Endothelial cell of umbilical vein (primary cell): ENCODE results near the gene JADE3. TPM values are rescaled to one million over a fixed set of nuclear protein-coding genes. Genes with fewer than 3 reads are reported as not detected.

Experiments used
- BruUV-seq: library from RNA; stranded (reverse); fragments of 400-500 nt; replicated peaks from 2 replicates; lab custom pipeline; 2021; lab: Mats Ljungman, UMichigan
- CTCF ChIA-PET: fragments of 300-600, 350-600 bp; sonication (Branson Sonifier 250); formaldehyde crosslinking; loops from one replicate; lab custom pipeline; 2021; ENCODE audit warnings: antibody characterized with exemption, inconsistent platforms; lab: Charles Lee
- POLR2A ChIA-PET: fragments of 300-600, 350-600 bp; sonication (Branson Sonifier 250); formaldehyde crosslinking; loops from one replicate; lab custom pipeline; 2021; ENCODE audit warnings: antibody characterized with exemption, inconsistent platforms; lab: Charles Lee
- DNase-seq: peaks from one replicate; pipeline ENCODE4 v3.0.0-alpha.2; 2011; ENCODE audit warnings: low read depth, low spot score
- FAIRE-seq: peaks from 2 replicates; lab custom pipeline; 2011; peaks lifted over from hg19 to GRCh38; lab: Jason Lieb, UNC
- H2AFZ ChIP-seq: 2 replicates; pipeline ENCODE4 v1.6.0; 2012; ENCODE audit warnings: low read depth, low read length, control low read depth, inconsistent platforms
- H3K27ac ChIP-seq: 2 replicates; pipeline ENCODE4 v1.5.1; 2011; ENCODE audit warnings: low read depth, mild to moderate bottlenecking, control low read depth, low read length, moderate library complexity; ENCODE audit not compliant: insufficient read depth
- H3K27me3 ChIP-seq, 2 experiments: 2 replicates each; pipeline versions ENCODE4 v1.6.0 to v1.6.1; 2011; ENCODE audit warnings: low read length in 2 of 2, mixed read lengths in 1 of 2; ENCODE audit not compliant: control insufficient read depth in 2 of 2, insufficient read depth in 2 of 2
- H3K36me3 ChIP-seq, 2 experiments: 2 replicates in 1 of 2; 3 replicates in 1 of 2; pipeline ENCODE4 v1.5.1; 2011; ENCODE audit warnings: low read length in 2 of 2, mild to moderate bottlenecking in 1 of 2, moderate library complexity in 1 of 2; ENCODE audit not compliant: control insufficient read depth in 2 of 2, insufficient read depth in 2 of 2; ENCODE audit errors: extremely low read depth in 1 of 2
- H3K4me1 ChIP-seq: 3 replicates; pipeline ENCODE4 v1.5.1; 2011; ENCODE audit warnings: mild to moderate bottlenecking, low read length; ENCODE audit not compliant: control insufficient read depth, insufficient read depth; ENCODE audit errors: extremely low read depth
- H3K4me2 ChIP-seq: 2 replicates; pipeline ENCODE4 v1.6.1; 2011; ENCODE audit warnings: low read length, control low read depth, mixed read lengths; ENCODE audit not compliant: insufficient read depth
- H3K4me3 ChIP-seq, 3 experiments: fragments of 200-600 bp in 1 of 3; sonication (generic), shearing (Covaris generic) in 1 of 3; replicated peaks in 1 of 3; 2 replicates each; pipeline ENCODE4 v1.5.1; 2011 to 2016; ENCODE audit warnings: control low read depth in 3 of 3, low read length in 3 of 3, mild to moderate bottlenecking in 2 of 3, inconsistent platforms in 1 of 3, low read depth in 1 of 3, moderate library complexity in 1 of 3; ENCODE audit not compliant: insufficient read depth in 1 of 3
- H3K79me2 ChIP-seq: 2 replicates; pipeline ENCODE4 v1.6.0; 2012; ENCODE audit warnings: low read length, inconsistent platforms; ENCODE audit not compliant: control insufficient read depth, insufficient read depth
- H3K9ac ChIP-seq: replicated peaks from 2 replicates; pipeline ENCODE3; 2011; ENCODE audit warnings: low read length, control low read depth; ENCODE audit not compliant: insufficient read depth; ENCODE audit errors: extremely low read depth
- H3K9me1 ChIP-seq: replicated peaks from 3 replicates; pipeline ENCODE4 v1.6.0; 2011; ENCODE audit warnings: mild to moderate bottlenecking, low read length; ENCODE audit not compliant: control insufficient read depth, insufficient read depth; ENCODE audit errors: extremely low read depth
- H3K9me3 ChIP-seq: replicated peaks from 2 replicates; pipeline ENCODE4 v1.5.1; 2012; ENCODE audit warnings: low read length, inconsistent platforms; ENCODE audit not compliant: control insufficient read depth, insufficient read depth
- H4K20me1 ChIP-seq: replicated peaks from 2 replicates; pipeline ENCODE3; 2011; ENCODE audit warnings: mild to moderate bottlenecking, low read length; ENCODE audit not compliant: control insufficient read depth, insufficient read depth; ENCODE audit errors: extremely low read depth
- CTCF ChIP-seq, 2 donors: IDR thresholded peaks; 1 replicate in 1 of 2; 2 replicates in 1 of 2; pipeline ENCODE4 v1.5.1; 2011; ENCODE audit warnings: low read length in 2 of 2, mild to moderate bottlenecking in 2 of 2, moderate library complexity in 2 of 2, control low read depth in 1 of 2, inconsistent platforms in 1 of 2, low read depth in 1 of 2; ENCODE audit not compliant: insufficient read depth in 1 of 2; ENCODE audit errors: extremely low read depth in 1 of 2
- EZH2 ChIP-seq: IDR thresholded peaks from 2 replicates; pipeline ENCODE4 v1.6.1; 2012; ENCODE audit warnings: borderline replicate concordance, low read depth, mild to moderate bottlenecking, moderate library complexity, low read length, inconsistent platforms; ENCODE audit not compliant: severe bottlenecking
- FOS ChIP-seq: IDR thresholded peaks from 2 replicates; pipeline ENCODE4 v1.6.1; 2011; ENCODE audit warnings: mild to moderate bottlenecking, low read length, moderate library complexity, borderline replicate concordance; ENCODE audit not compliant: insufficient read depth
- GATA2 ChIP-seq: IDR thresholded peaks from 2 replicates; pipeline ENCODE4 v1.7.0; 2011; ENCODE audit warnings: low read depth, mild to moderate bottlenecking, moderate library complexity, mixed read lengths, low read length; ENCODE audit not compliant: insufficient read length, insufficient read depth
- JUN ChIP-seq: IDR thresholded peaks from 2 replicates; pipeline ENCODE4 v1.6.1; 2011; ENCODE audit warnings: borderline replicate concordance, low read depth; ENCODE audit not compliant: insufficient read length, insufficient read depth
- MYC ChIP-seq: IDR thresholded peaks from one replicate; pipeline ENCODE4 v1.6.1; 2011; ENCODE audit warnings: mild to moderate bottlenecking, low read depth, low read length
- POLR2A ChIP-seq: IDR thresholded peaks from 2 replicates; pipeline ENCODE4 v1.6.1; 2012; ENCODE audit warnings: low read depth, mild to moderate bottlenecking, control low read depth, low read length
- POLR2AphosphoS5 ChIP-seq: IDR thresholded peaks from 2 replicates; pipeline ENCODE4 v1.6.1; 2012; ENCODE audit warnings: low read depth, mild to moderate bottlenecking, control low read depth, low read length, moderate library complexity; ENCODE audit not compliant: insufficient read depth
- dilution Hi-C: fragments of 300-500 bp; cut with MboI; formaldehyde crosslinking; loops from one replicate; pipeline ENCODE4 v1.15.0; 2019; ENCODE audit warnings: low sequenced_read_pairs; ENCODE audit not compliant: extremely low pct_ligation_motif_present
- intact Hi-C: fragments of 100-400 bp; cut with micrococcal nuclease; formaldehyde crosslinking; loops from one replicate; pipeline ENCODE4 v1.10.0; 2022
- polyA plus RNA-seq, 4 experiments: library from polyadenylated mRNA; depleted of rRNA in 3 of 4; stranded (reverse) in 3 of 4; unstranded in 1 of 4; fragments of >200 nt; gene quantifications; 2 replicates each; pipeline versions ENCODE4 v1.2.1 to v1.2.3, GENCODE V29; 2011 to 2012; ENCODE audit warnings: missing spikeins in 1 of 4
- total RNA-seq: library from RNA; stranded (reverse); gene quantifications from 2 replicates; pipeline ENCODE4 v1.2.3, GENCODE V29; 2021
- TF ChIP-seq, protein P1 (sequence below): IDR thresholded peaks from 2 replicates; pipeline ENCODE4 v1.6.1; 2011; ENCODE audit not compliant: insufficient read depth, insufficient read length

The JADE3 gene
- total and polyA plus RNA-seq, 2 donors (not counting 3 experiments of a cell fraction or from before 2014, with no cell fraction given) = 4.9 to 18.4 TPM

- Histone ChIP-seq H3K9ac (no peak overlapping the region), H3K9me1 (no peaks in the 10 kb centered on the region), H3K9me3 (no peaks in the 10 kb centered on the region), H3K27me3 (no peaks in the 10 kb centered on the region), H3K4me3 (no peak overlapping the region), H3K79me2 (no peaks in the 10 kb centered on the region), H3K4me2 (no peak overlapping the region), H4K20me1 (no peaks in the 10 kb centered on the region), H3K36me3 (no peaks in the 10 kb centered on the region), H2AFZ (no peak overlapping the region), H3K27ac (no peak overlapping the region), H3K4me1 (peaks cover 6% of the 10 kb centered on the region)
- DNase-seq (no peak), FAIRE-seq (no peak)
- intact Hi-C loops = no loop called here
- POLR2A ChIA-PET = no interaction called here
- TF ChIP-seq MYC = no peak
- TF ChIP-seq EZH2 = no peak
- TF ChIP-seq, protein P1, sequence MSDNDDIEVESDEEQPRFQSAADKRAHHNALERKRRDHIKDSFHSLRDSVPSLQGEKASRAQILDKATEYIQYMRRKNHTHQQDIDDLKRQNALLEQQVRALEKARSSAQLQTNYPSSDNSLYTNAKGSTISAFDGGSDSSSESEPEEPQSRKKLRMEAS = no peak
- no peak for TF ChIP-seq GATA2
- TF ChIP-seq POLR2A = no peak
- no peak for TF ChIP-seq JUN
- no peak for TF ChIP-seq FOS
- TF ChIP-seq POLR2AphosphoS5 = no peak
- no peak for TF ChIP-seq CTCF (IDR thresholded peaks at IDR 0.05; ENCODE audit: extremely low read depth in 1 of 2, insufficient read depth in 1 of 2, low read depth in 1 of 2, low read length in 2 of 2)
- BruUV-seq = no TSS peak
- dilution Hi-C loops = no loop called here
- CTCF ChIA-PET = no interaction called here
Observed at GRCh38 chrX:46989548-46989947, 77.3 kb downstream of the JADE3 start.
